Measurements from ENCODE around the gene GFER.

DNA sequence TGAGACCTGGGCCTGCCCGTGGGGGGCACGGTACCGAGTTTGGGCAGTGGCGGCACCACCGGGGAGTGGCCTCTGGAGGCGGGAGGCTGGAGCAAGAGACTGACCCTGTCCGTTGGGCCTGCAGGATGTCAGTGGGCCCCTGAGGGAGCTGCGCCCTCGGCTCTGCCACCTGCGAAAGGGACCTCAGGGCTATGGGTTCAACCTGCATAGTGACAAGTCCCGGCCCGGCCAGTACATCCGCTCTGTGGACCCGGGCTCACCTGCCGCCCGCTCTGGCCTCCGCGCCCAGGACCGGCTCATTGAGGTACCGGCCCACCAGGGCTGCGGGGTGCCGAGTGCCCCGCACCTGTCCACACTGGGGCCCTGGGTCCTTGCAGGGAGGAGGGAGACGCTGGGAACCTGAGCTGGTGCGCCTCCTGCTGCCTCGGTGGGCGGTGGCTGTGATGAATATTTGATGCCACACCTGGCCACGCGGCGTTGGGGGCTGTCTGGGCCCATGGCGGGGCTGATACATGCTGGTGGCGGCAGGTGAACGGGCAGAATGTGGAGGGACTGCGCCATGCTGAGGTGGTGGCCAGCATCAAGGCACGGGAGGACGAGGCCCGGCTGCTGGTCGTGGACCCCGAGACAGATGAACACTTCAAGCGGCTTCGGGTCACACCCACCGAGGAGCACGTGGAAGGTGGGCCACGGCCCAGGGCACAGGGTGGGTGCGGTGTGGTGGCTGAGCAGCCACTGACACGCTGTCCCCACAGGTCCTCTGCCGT, 52.4 kb downstream of the GFER start:
- TF ChIP-seq, protein P1, sequence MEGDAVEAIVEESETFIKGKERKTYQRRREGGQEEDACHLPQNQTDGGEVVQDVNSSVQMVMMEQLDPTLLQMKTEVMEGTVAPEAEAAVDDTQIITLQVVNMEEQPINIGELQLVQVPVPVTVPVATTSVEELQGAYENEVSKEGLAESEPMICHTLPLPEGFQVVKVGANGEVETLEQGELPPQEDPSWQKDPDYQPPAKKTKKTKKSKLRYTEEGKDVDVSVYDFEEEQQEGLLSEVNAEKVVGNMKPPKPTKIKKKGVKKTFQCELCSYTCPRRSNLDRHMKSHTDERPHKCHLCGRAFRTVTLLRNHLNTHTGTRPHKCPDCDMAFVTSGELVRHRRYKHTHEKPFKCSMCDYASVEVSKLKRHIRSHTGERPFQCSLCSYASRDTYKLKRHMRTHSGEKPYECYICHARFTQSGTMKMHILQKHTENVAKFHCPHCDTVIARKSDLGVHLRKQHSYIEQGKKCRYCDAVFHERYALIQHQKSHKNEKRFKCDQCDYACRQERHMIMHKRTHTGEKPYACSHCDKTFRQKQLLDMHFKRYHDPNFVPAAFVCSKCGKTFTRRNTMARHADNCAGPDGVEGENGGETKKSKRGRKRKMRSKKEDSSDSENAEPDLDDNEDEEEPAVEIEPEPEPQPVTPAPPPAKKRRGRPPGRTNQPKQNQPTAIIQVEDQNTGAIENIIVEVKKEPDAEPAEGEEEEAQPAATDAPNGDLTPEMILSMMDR (IDR thresholded peaks at IDR 0.05) = no peak
- TF ChIP-seq POLR2A (IDR thresholded peaks at IDR 0.05) = no peak
